K562 (cell line): ENCODE data around the gene GRIP1. TPM values are rescaled to one million over a fixed set of nuclear protein-coding genes. Genes with fewer than 3 reads are reported as not detected.

Source experiments
- ATAC-seq: fragments of 200-7000 bp; cut with Tn5 transposase; 3 replicates; pipeline ENCODE4 v1.9.1; 2020; ENCODE audit warnings: moderate library complexity
- BruUV-seq: library from RNA; stranded (reverse); fragments of 400-500 nt; replicated peaks from 2 replicates; lab custom pipeline; 2021; lab: Mats Ljungman, UMichigan
- CTCF ChIA-PET: fragments of 300-600 bp; formaldehyde crosslinking; extraction: SDS; loops from one replicate; lab custom pipeline; 2021; ENCODE audit warnings: low intra/inter-chr PET ratio; lab: Yijun Ruan, JAX
- POLR2A ChIA-PET: fragments of 300-600, 350-650 bp; sonication (Branson Sonifier 250); formaldehyde crosslinking; extraction: SDS; loops from one replicate; lab custom pipeline; 2021; ENCODE audit warnings: antibody characterized with exemption, inconsistent platforms; lab: Yijun Ruan, JAX
- DNase-seq, 4 experiments: peaks; one replicate each; pipeline versions ENCODE4 v3.0.0 to v3.0.0-alpha.2; 2011 to 2018; ENCODE audit warnings: low spot score in 3 of 4, mixed read lengths in 3 of 4; ENCODE audit errors: extremely low read depth in 1 of 4
- FAIRE-seq: peaks from 2 replicates; lab custom pipeline; 2011; peaks lifted over from hg19 to GRCh38; lab: Jason Lieb, UNC
- H2AFZ ChIP-seq: 2 replicates; pipeline ENCODE4 v1.6.0; 2011; ENCODE audit warnings: low read depth, low read length, control low read depth, inconsistent platforms
- H3K27ac ChIP-seq: fragments of 200-600 bp; 3 replicates; pipeline ENCODE4 v1.8.0; 2011; ENCODE audit warnings: low read depth, mild to moderate bottlenecking, control low read depth, inconsistent platforms, low read length, moderate library complexity, mixed read lengths; ENCODE audit errors: extremely low read depth
- H3K27me3 ChIP-seq, 2 experiments: fragments of 300-600 bp in 1 of 2; 2 replicates in 1 of 2; 3 replicates in 1 of 2; pipeline versions ENCODE4 v1.6.0 to v1.8.0; 2011; ENCODE audit warnings: inconsistent platforms in 2 of 2, low read length in 2 of 2, mild to moderate bottlenecking in 1 of 2, mixed read lengths in 1 of 2, moderate library complexity in 1 of 2; ENCODE audit not compliant: control insufficient read depth in 2 of 2, insufficient read depth in 2 of 2
- H3K36me3 ChIP-seq: fragments of 300-600 bp; 3 replicates; pipeline ENCODE4 v1.8.0; 2011; ENCODE audit warnings: mild to moderate bottlenecking, low read length, inconsistent platforms; ENCODE audit not compliant: control insufficient read depth, insufficient read depth
- H3K4me1 ChIP-seq, 2 experiments: fragments of 200-600 bp in 1 of 2; replicated peaks in 1 of 2; 2 replicates in 1 of 2; 3 replicates in 1 of 2; pipeline versions ENCODE4 v1.5.1 to v1.8.0; 2011; ENCODE audit warnings: inconsistent platforms in 2 of 2, low read length in 2 of 2, mild to moderate bottlenecking in 1 of 2, mixed read lengths in 1 of 2, moderate library complexity in 1 of 2; ENCODE audit not compliant: control insufficient read depth in 2 of 2, insufficient read depth in 2 of 2
- H3K4me2 ChIP-seq: 2 replicates; pipeline ENCODE4 v1.6.1; 2011; ENCODE audit warnings: low read length, control low read depth, inconsistent platforms, mixed read lengths; ENCODE audit not compliant: insufficient read depth
- H3K4me3 ChIP-seq: fragments of 200-600 bp; sonication (generic), shearing (Covaris generic); 2 replicates; pipeline ENCODE4 v1.5.1; 2016; ENCODE audit warnings: control low read depth, inconsistent platforms
- H3K79me2 ChIP-seq: fragments of 200-600 bp; 3 replicates; pipeline ENCODE4 v1.8.0; 2011; ENCODE audit warnings: low read length, inconsistent platforms; ENCODE audit not compliant: control insufficient read depth, insufficient read depth
- H3K9ac ChIP-seq, 2 experiments: 2 replicates each; pipeline versions ENCODE4 v1.6.0 to v1.6.1; 2011; ENCODE audit warnings: low read depth in 2 of 2, low read length in 2 of 2, control low read depth in 1 of 2, inconsistent platforms in 1 of 2, mild to moderate bottlenecking in 1 of 2, mixed read lengths in 1 of 2; ENCODE audit not compliant: insufficient read depth in 1 of 2
- H3K9me1 ChIP-seq: one replicate; pipeline ENCODE4 v1.6.0; 2011; ENCODE audit warnings: inconsistent platforms, mild to moderate bottlenecking, low read length, moderate library complexity; ENCODE audit not compliant: control insufficient read depth, insufficient read depth
- H3K9me3 ChIP-seq: replicated peaks from 2 replicates; pipeline ENCODE4 v1.5.1; 2011; ENCODE audit warnings: low read depth, low read length, inconsistent platforms; ENCODE audit not compliant: control insufficient read depth, insufficient read depth
- H4K20me1 ChIP-seq: replicated peaks from 2 replicates; pipeline ENCODE4 v1.6.1; 2011; ENCODE audit warnings: low read length, inconsistent platforms, mixed read lengths; ENCODE audit not compliant: control insufficient read depth, insufficient read depth
- ELF2 ChIP-seq: fragments of 250-450 bp; sonication (Bioruptor Pico); IDR thresholded peaks from 2 replicates; pipeline ENCODE4 v1.5.0; 2021; ENCODE audit warnings: mild to moderate bottlenecking
- MBD2 ChIP-seq: sonication (generic); IDR thresholded peaks from 2 replicates; pipeline ENCODE4 v1.6.1; 2016; ENCODE audit warnings: low read depth, borderline replicate concordance
- RBM34 ChIP-seq: fragments of 200-400 bp; formaldehyde crosslinking; IDR thresholded peaks from 2 replicates; pipeline ENCODE4 v1.6.1; 2018; ENCODE audit warnings: low read length, borderline replicate concordance; ENCODE audit not compliant: insufficient read depth
- ZBED1 ChIP-seq: IDR thresholded peaks from 2 replicates; pipeline ENCODE4 v1.6.1; 2014
- WGBS: fragments of 100-300 bp; shearing (Covaris generic); methylation state at CpG from one replicate; pipeline ENCODE4 v1.1.6; 2016; ENCODE audit warnings: low coverage, mixed read lengths; ENCODE audit not compliant: insufficient coverage; ENCODE audit errors: missing lambda C conversion rate; 5-methylcytosine and 5-hydroxymethylcytosine counted together
- in situ Hi-C: fragments of 300-500 bp; cut with MboI; formaldehyde crosslinking; loops from 4 replicates; pipeline ENCODE4 v1.15.0; 2018; ENCODE audit warnings: inconsistent platforms, mixed read lengths
- intact Hi-C: fragments of 100-400 bp; cut with micrococcal nuclease; formaldehyde crosslinking; loops from 2 replicates; pipeline ENCODE4 v1.14.2; 2022
- polyA plus RNA-seq, 8 experiments: library from polyadenylated mRNA; depleted of rRNA in 4 of 8; stranded (reverse) in 5 of 8; unstranded in 3 of 8; fragments of >200 nt; fragmentation: Nextera tagmentation in 2 of 8; fragmentation: Illumina TruSeq in 1 of 8; extraction: Ambion mirVana in 2 of 8; extraction: Trizol in 1 of 8; gene quantifications; 2 replicates each; pipeline versions ENCODE4 v1.2.1 to v1.2.3, GENCODE V29; 2011 to 2014; ENCODE audit warnings: inconsistent platforms in 1 of 8, missing spikeins in 1 of 8
- total RNA-seq, 7 experiments: library from RNA; depleted of rRNA in 6 of 7; stranded (reverse); fragments of >200 nt in 6 of 7; fragmentation: Illumina TruSeq in 2 of 7; extraction: Trizol in 2 of 7; gene quantifications; 2 replicates each; pipeline versions ENCODE4 v1.2.1 to v1.2.3, GENCODE V29; 2011 to 2021; ENCODE audit warnings: low replicate concordance in 1 of 7
- TF ChIP-seq, protein P1 (sequence below): fragments of 450-650 bp; IDR thresholded peaks from 2 replicates; pipeline ENCODE4 v1.6.1; 2016; ENCODE audit warnings: low read depth
- TF ChIP-seq, protein P2 (sequence below): sonication (generic); formaldehyde crosslinking; IDR thresholded peaks from 2 replicates; pipeline ENCODE4 v1.8.1; 2023; ENCODE audit warnings: mild to moderate bottlenecking, missing genetic modification reagents

Gene GRIP1
- total and polyA plus RNA-seq, 9 of the 15 experiments (the other 6 are each of a cell fraction or from before 2014, with no cell fraction given): 0.28 to 1.2 (median 0.45) TPM

DNA sequence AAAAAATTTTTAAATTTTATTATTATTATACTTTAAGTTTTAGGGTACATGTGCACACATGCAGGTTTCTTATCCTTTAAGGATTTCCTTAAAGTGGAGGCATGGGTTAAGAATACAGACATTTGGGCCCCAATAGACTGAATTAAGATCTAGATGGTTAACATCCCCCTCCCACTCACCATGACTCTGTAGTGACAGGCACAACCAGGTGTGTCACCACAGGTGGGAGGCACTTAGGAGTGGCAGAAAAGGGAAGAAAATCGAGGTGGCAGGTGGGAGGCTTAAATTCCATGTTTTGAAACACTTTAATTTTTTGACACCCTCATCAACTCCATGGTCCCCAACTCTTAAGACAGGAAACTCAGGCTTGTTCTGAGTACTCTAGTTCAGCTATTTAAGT lies 37.6 kb upstream of the GRIP1 start (continued):
- TF ChIP-seq, protein P1, sequence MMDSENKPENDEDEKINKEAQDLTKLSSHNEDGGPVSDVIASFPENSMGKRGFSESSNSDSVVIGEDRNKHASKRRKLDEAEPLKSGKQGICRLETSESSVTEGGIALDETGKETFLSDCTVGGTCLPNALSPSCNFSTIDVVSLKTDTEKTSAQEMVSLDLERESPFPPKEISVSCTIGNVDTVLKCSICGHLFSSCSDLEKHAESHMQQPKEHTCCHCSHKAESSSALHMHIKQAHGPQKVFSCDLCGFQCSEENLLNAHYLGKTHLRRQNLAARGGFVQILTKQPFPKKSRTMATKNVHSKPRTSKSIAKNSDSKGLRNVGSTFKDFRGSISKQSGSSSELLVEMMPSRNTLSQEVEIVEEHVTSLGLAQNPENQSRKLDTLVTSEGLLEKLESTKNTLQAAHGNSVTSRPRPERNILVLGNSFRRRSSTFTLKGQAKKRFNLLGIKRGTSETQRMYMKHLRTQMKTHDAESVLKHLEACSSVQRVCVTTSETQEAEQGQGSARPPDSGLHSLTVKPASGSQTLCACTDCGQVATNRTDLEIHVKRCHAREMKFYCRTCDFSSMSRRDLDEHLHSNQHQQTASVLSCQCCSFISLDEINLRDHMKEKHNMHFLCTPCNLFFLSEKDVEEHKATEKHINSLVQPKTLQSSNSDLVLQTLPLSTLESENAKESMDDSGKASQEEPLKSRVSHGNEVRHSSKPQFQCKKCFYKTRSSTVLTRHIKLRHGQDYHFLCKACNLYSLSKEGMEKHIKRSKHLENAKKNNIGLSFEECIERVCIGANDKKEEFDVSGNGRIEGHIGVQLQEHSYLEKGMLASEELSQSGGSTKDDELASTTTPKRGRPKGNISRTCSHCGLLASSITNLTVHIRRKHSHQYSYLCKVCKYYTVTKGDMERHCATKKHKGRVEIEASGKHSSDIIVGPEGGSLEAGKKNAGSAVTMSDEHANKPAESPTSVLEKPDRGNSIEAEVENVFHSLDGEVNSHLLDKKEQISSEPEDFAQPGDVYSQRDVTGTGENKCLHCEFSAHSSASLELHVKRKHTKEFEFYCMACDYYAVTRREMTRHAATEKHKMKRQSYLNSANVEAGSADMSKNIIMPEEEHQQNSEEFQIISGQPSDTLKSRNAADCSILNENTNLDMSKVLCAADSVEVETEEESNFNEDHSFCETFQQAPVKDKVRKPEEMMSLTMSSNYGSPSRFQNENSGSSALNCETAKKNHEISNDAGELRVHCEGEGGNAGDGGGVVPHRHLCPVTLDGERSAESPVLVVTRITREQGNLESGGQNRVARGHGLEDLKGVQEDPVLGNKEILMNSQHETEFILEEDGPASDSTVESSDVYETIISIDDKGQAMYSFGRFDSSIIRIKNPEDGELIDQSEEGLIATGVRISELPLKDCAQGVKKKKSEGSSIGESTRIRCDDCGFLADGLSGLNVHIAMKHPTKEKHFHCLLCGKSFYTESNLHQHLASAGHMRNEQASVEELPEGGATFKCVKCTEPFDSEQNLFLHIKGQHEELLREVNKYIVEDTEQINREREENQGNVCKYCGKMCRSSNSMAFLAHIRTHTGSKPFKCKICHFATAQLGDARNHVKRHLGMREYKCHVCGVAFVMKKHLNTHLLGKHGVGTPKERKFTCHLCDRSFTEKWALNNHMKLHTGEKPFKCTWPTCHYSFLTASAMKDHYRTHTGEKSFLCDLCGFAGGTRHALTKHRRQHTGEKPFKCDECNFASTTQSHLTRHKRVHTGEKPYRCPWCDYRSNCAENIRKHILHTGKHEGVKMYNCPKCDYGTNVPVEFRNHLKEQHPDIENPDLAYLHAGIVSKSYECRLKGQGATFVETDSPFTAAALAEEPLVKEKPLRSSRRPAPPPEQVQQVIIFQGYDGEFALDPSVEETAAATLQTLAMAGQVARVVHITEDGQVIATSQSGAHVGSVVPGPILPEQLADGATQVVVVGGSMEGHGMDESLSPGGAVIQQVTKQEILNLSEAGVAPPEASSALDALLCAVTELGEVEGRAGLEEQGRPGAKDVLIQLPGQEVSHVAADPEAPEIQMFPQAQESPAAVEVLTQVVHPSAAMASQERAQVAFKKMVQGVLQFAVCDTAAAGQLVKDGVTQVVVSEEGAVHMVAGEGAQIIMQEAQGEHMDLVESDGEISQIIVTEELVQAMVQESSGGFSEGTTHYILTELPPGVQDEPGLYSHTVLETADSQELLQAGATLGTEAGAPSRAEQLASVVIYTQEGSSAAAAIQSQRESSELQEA: no peak
- no peak for TF ChIP-seq MBD2
- TF ChIP-seq, all 486 proteins: peak for 0

DNA sequence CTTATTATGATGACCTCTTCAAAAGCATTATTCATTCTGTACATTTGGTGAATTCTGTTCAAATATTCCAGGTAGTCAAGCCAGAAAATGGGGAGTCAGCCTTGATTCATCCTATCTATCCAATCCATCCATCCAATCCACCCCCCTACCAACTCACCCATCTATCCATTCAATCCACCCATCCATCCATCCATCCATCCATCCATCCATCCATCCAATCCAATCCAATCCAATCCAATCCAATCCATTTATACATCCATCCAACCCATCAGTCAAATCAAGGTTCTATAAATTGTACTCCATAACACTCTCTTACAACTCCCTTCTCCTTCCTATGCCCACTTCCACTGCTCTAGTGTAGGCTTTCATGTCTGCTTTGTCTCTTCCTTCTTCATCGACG lies 35.8 kb upstream of the GRIP1 start:
- no peaks in the 10 kb centered on the region for H3K27me3 ChIP-seq
- no peaks in the 10 kb centered on the region for H3K9me1 ChIP-seq
- no peak overlapping the region for H3K4me2 ChIP-seq
- no peaks in the 10 kb centered on the region for H3K36me3 ChIP-seq
- intact Hi-C loops: no loop called here
- CTCF ChIA-PET: no interaction called here
- POLR2A ChIA-PET: no interaction called here
- in situ Hi-C loops: no loop called here
- ATAC-seq (no peak), DNase-seq (no peak), FAIRE-seq (no peak)
- no peak overlapping the region for H2AFZ ChIP-seq
- H4K20me1 ChIP-seq: no peaks in the 10 kb centered on the region
- 0% methylated on average over 2 of the region's 2 CpGs for WGBS
- H3K27ac ChIP-seq: no peak overlapping the region
- no peak overlapping the region for H3K4me3 ChIP-seq
- H3K9me3 ChIP-seq: no peaks in the 10 kb centered on the region
- H3K9ac ChIP-seq: no peak overlapping the region
- H3K4me1 ChIP-seq: no peaks in the 10 kb centered on the region
- no TSS peak for BruUV-seq
- no peak for TF ChIP-seq ELF2 (CRISPR knock-in tag)
- TF ChIP-seq, protein P2, sequence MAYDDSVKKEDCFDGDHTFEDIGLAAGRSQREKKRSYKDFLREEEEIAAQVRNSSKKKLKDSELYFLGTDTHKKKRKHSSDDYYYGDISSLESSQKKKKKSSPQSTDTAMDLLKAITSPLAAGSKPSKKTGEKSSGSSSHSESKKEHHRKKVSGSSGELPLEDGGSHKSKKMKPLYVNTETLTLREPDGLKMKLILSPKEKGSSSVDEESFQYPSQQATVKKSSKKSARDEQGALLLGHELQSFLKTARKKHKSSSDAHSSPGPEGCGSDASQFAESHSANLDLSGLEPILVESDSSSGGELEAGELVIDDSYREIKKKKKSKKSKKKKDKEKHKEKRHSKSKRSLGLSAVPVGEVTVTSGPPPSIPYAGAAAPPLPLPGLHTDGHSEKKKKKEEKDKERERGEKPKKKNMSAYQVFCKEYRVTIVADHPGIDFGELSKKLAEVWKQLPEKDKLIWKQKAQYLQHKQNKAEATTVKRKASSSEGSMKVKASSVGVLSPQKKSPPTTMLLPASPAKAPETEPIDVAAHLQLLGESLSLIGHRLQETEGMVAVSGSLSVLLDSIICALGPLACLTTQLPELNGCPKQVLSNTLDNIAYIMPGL (CRISPR knock-in tag): no peak
- TF ChIP-seq ZBED1: no peak
- no peak for TF ChIP-seq RBM34
- H3K79me2 ChIP-seq: no peaks in the 10 kb centered on the region
